GF-D8 (cell line): ENCODE results near the gene FNDC10.

Experiments used
- DNase-seq: peaks from one replicate; lab custom pipeline; 2025; lab: John Stamatoyannopoulos, UW

Gene FNDC10

GRCh38 chr1:1627829-1628753 lies 28.2 kb upstream of the FNDC10 start:
- no peak for DNase-seq

- no peak for DNase-seq
Measured at GRCh38 chr1:1627261-1627828, 27.4 kb upstream of the FNDC10 start.

- no peak for DNase-seq
Measured at GRCh38 chr1:1626207-1627141, 26.5 kb upstream of the FNDC10 start.

DNA sequence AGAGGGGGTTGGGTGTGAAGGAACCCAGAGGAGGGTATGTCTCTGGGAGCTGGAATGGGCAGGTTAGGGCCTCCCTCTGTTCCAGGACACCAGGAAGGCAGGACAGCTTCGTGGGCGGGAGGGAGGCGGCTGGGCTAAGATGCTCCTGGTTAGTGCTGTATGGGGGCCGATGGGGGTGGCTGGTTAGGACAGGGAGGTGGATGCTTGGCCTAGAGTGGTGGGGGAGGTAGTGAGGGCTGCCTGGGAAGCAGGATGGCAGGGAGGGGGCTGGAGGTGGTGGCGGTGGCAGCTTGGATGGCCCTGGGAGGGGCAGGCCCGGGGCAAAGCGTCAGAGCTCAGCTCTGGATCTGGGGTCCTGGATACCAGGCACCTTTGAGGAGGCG lies 25.9 kb upstream of the FNDC10 start:
- no peak for DNase-seq

GRCh38 chr1:1625404-1625775 lies 25.5 kb upstream of the FNDC10 start:
- no peak for DNase-seq

DNA sequence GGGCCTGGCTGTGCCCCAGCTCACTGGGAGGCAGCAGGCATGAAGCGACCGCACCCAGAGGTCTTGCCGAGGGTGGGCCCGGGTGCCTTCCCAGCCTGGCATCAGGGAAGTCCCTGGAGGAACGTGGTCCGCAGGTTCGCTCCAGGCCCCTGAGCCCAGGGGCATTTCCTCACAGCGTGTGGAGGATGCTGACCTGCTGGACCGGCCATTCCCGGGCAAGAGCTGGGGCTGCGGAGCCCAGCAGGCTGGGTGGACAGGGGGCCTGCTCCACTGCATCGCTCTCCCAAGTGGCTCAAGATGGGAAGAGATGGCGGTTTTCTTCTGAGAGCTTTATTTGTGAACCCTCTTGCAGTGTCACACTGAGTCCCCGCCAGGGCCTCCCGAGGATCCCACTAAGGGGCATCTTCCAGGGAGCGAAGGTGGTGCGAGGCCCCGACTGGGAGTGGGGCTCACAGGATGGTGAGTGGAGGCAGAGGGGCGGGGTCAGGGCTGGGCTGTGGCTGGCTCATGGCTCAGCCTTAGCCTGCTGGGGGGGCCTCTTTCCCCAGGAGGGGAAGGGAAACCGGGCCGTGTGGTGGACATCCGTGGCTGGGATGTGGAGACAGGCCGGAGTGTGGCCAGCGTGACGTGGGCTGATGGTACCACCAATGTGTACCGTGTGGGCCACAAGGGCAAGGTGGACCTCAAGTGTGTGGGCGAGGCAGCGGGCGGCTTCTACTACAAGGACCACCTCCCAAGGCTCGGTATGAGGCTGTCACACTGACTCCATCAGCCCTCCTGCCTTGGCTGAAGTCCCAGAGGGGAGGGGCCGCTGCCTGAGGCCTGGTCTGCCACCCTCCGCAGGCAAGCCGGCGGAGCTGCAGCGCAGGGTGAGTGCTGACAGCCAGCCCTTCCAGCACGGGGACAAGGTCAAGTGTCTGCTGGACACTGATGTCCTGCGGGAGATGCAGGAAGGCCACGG lies 24.8 kb upstream of the FNDC10 start:
- DNase-seq = no peak

DNA sequence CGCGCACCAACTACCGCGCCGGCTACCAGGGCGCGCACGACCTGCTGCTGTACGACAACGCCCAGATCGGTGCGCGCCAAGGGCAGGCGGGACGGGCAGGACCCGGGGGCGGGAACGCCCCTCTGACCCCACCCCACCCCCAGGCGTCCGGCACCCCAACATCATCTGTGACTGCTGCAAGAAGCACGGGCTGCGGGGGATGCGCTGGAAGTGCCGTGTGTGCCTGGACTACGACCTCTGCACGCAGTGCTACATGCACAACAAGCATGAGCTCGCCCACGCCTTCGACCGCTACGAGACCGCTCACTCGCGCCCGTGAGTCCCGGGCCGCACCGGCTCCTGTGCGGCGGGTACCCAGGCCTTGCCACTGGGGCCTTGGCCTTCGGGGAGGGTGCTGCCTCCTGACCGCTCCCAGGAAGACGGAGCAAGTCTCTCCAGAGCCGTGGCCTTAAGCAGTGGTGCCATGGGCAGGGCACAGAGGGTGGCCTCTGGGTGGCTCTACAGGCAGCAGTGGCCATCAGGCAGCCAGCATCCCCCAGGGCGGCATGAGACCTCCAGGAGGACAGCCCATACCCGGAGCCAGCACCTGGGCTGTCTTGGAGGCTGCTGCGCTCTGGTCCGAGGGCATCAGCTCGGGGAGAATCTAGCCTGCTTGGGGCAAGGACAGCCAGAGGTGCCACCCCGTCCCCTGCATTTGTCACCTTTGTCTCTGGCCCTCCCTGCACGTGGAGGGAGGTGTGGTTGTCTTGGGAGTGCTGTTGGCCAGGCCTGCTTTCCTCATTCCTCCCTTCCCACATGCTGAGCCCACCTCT lies 23.9 kb upstream of the FNDC10 start:
- DNase-seq = no peak

DNA sequence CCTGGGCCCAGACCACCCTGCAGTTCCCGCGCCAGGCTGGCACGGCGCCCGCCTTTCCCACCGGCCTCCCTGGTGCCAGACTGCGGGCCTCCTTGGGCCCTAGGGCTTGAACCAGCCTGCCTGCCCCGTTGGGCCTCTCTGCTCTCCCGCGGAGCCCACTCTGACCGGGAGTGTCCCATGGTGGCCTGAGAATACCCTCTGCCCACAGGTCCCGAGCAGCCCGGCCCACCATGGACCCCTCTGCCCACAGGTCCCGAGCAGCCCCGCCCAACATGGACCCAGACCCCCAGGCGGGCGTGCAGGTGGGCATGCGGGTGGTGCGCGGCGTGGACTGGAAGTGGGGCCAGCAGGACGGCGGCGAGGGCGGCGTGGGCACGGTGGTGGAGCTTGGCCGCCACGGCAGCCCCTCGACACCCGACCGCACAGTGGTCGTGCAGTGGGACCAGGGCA lies 23.3 kb upstream of the FNDC10 start:
- DNase-seq = no peak

DNA sequence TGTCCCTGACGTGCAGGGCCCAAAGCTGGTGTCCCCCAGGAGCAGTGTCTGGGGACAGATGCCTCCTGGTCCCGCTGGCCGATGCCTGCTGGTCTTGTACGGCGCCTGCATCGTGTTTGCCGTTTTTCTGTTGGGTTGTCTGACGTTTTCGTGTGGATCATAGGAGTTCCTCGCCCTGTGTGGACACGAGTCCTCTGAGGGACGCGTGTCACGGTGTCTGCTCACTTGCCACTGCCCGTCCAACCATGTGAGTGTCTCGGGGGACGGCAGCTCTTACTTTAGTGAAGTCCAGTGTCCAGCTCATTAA lies 22.8 kb upstream of the FNDC10 start:
- DNase-seq = no peak

- DNase-seq = no peak
Measured at GRCh38 chr1:1622010-1622787, 22.3 kb upstream of the FNDC10 start.

- DNase-seq = no peak
Measured at GRCh38 chr1:1621173-1622009, 21.5 kb upstream of the FNDC10 start.

DNA sequence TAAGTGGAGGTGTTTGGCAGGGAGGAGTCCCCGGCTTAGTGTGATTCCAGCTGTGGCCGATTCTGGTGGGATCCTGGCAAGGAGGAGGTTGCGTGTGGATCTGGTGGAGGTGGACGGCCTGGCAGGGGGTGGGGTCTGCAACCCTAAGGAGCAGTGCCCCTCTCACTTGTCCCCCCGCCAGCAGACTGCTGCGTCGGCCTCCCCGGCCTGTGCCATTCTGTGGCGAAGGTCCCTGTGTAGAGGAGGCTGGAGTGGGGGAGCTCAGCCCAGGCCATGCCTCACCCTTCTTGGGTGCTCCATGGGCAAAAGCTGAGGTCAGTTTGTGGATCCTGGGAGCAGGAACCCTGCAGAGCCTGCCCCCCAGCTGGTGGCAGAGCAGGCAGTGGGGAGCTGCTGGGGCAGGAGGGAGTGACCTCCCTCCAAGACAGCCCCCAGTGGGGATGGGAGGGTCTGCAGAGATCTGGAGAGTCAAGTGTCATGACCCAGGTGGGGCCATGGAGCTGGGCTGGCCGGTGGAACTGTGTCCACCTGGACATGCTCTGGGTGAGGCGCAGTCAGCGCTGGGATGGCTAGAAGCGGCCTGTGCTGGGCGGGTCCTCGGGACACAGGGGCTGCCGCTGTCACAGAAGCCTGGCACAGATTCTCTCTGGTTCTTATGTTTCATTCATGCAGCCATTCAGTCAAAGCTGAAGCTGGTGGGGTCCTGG lies 20.7 kb upstream of the FNDC10 start:
- DNase-seq = no peak

- DNase-seq = no peak
Measured at GRCh38 chr1:1619917-1620361, 20.0 kb upstream of the FNDC10 start.

DNA sequence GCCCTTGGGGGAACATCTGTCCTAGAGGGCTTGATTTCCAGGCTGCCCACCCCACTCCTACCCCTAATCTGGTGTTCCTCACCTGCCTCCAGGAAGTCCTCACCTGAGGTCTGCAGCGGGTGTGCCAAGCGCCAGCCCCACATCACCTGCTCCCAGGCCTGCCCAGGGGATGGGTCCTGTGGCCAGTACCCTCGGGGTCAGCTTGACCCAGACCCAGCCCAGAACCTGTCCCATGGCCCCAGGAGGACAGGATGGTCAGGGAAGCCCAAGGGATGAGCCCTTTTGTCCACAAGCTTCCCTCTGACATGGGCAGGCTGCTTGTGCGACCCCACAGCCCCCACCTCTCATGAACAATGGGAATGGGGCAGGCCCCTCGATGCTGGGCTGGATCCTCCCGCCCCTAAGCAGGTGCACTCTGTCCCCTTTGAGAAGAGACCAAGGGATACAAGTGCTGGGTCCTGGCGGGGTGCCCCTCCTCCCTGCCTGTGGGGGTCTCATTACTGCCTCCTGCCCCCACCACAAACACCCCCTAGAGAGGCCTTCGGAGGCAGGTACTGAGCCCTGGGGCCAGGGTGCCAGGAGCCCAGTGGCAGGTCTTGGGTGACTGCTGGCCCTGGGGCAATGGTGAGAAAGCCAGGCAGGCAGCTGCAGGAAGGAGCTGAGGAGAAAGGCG lies 18.6 kb upstream of the FNDC10 start:
- DNase-seq = no peak

DNA sequence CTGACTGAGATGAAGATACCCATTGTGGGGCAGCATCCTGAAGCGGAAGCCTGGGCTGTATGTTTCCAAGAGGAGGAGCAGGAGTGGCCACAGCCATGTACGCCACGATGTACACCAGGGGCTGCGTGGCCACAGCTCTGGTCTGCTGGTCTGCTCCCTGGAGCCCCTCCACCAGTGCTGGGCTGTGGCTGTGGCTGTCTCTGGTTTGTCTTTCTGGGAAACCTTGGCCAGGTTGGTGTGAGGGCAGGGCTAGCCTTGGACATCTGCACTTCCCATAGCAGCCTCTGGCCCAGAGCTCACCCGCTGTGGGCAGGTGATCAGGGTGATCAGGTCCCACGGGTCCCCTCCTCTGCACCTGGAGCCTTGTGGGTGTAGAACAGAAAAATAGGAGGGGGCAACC lies 18.0 kb upstream of the FNDC10 start:
- no peak for DNase-seq

- DNase-seq = no peak
Measured at GRCh38 chr1:1617516-1617915, 17.6 kb upstream of the FNDC10 start.

- DNase-seq = no peak
Measured at GRCh38 chr1:1616838-1617237, 16.9 kb upstream of the FNDC10 start.
